HL-60/S4 treated with retinoic acid at 250 ng/mL for 4 days and 3 days (cell line): ENCODE measurements around the gene XAB2.
"Not testable (repeated sequence)": the region's sequence is repeated elsewhere in the genome, so short reads cannot be mapped to it uniquely, and the experiment has no call there.

Source experiments
- in situ Hi-C: fragments of 300-500 bp; cut with MboI; formaldehyde crosslinking; loops from 2 replicates; pipeline ENCODE4 v1.7.0; 2022; ENCODE audit warnings: low sequenced_read_pairs

XAB2 gene

DNA sequence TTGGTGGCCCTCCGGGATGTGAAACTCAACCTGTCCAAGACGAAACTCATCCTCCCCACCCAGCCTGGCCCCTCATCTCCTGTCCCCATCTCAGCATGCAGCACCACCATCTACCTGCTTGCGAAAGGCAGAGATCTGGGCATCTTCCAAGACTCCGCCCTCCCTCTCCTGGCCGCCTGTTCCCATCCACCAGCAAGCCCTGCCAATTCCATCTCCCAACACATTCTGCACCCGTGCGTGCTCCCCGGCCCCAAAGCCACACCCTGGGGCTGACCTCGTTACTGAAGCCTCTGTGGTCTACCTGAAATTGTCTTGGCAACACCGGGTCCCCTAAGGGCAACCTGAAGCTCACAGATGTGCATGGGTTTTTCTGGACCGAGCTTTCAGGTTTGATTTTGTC, 46.9 kb downstream of the XAB2 start:
- in situ Hi-C loops, result no loop called here

DNA sequence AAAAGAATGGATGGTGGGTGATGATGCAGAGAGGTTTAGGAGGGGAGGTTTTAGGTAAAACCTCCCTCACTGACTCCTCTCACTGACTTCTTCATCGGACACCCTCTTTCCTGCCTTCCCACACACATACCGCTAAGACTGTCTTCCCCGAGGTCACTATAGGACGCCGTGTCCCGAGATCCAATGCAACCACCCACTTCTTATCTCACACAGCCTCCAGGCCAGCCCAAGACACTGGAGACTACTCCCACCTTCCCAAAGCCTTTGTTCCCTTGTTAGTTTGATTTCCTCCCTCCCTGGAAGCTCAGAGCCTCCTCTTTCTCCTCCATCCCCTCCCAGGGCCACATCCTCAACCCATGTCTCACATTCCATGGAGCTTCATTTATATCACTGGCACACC, 50.2 kb downstream of the XAB2 start:
- in situ Hi-C loops, result no loop called here

DNA sequence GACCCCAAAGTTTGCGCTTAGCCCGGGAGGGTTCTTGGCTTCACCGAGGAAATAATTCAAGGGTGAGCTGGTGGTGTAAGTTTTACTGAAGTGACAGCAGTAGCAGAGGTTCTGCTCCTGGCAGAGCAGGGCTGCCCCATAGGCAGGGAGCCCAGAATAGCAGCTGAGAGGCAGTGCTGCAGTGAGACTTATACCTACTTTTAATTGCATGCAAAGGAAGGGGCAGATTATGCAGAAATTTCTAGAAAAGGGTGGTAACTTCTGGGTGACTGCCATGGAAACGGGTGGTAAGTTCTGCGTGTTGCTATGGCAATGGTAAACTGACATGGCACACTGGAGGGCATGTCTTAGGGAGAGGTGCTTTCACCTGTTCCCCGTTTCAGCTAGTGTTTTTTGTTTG, 51.2 kb downstream of the XAB2 start:
- in situ Hi-C loops, result no loop called here

- in situ Hi-C loops, result not testable (repeated sequence)
Measured at GRCh38 chr19:7577422-7577821, 51.9 kb downstream of the XAB2 start.

DNA sequence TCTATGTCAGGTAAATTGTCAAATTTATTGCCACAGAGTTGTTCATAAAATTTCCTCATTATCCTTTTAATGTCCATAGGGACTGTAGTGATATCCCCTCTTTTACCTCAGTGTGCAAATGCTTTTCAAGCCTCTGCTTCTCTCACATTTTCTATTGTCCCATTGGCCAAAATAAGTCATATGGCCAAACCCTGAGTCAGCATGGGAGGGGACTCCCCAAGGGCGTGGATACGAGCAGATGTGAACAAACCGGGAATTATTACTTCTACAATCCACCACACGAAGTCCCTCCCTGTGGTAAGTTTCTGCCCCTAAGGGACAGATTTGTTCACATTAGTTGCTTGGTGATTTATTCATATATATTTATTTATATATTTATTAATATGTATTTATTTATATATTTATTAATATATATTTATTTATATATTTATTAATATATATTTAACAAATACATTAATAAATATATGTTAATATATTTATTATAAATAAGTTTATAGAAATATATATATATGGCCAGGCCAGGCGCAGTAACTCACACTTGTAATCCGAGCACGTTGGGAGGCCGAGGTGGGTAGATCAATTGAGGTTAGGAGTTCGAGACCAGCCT, 53.8 kb downstream of the XAB2 start:
- in situ Hi-C loops, result no loop called here

DNA sequence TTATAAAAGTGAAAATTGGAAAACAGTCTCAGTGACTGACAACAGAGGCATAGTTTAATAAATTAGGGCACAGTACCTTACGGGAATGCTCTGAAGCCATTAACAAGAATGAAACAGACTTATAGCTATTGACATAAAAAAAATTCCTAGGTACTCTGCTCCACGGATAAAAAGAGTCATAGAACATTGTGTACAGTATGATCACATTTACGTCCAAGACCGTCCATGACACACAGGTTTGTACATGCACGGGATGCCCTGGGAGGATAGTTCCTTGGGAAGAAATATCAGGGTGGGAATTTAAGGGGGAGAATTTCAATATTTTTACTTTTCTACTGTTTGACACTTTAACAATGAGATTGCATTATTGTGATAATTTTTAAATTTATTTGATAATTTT, 58.6 kb downstream of the XAB2 start:
- in situ Hi-C loops, result no loop called here
